ENCODE data around the gene SLC23A1. TPM values are rescaled to one million over a fixed set of nuclear protein-coding genes. Genes with fewer than 3 reads are reported as not detected.

The SLC23A1 gene
- total and polyA plus RNA-seq, 2 experiments from 2014 or later = 0.06 TPM; not detected in 1

- peaks cover 66% of the 10 kb centered on the region for H3K4me1 ChIP-seq (ENCODE audit: low read depth)
- TF ChIP-seq CTCF (IDR thresholded peaks at IDR 0.05; ENCODE audit: low read depth, low read length) = no peak
- H3K9me3 ChIP-seq (ENCODE audit: low read depth) = no peaks in the 10 kb centered on the region
- DNase-seq (ENCODE audit: low read depth in 1 of 2, low spot score in 1 of 2) = no peak
- H3K27me3 ChIP-seq = no peaks in the 10 kb centered on the region
- no peaks in the 10 kb centered on the region for H3K36me3 ChIP-seq
- no peak overlapping the region for H3K4me3 ChIP-seq
- peak overlapping the region; percentile 94 for H3K27ac ChIP-seq
Measured at GRCh38 chr5:139415869-139416268, 32.8 kb upstream of the SLC23A1 start.

GRCh38 chr5:139415221-139415861 is 32.2 kb upstream of the SLC23A1 start:
- H3K4me3 ChIP-seq = no peak overlapping the region
- no peaks in the 10 kb centered on the region for H3K9me3 ChIP-seq (ENCODE audit: low read depth)
- no peak for DNase-seq (ENCODE audit: low read depth in 1 of 2, low spot score in 1 of 2)
- H3K36me3 ChIP-seq = no peaks in the 10 kb centered on the region
- H3K27me3 ChIP-seq = no peaks in the 10 kb centered on the region
- no peak for TF ChIP-seq CTCF (IDR thresholded peaks at IDR 0.05; ENCODE audit: low read depth, low read length)
- peak overlapping the region; percentile 94 for H3K27ac ChIP-seq
- H3K4me1 ChIP-seq (ENCODE audit: low read depth) = peaks cover 65% of the 10 kb centered on the region

GRCh38 chr5:139414581-139415130 is 31.6 kb upstream of the SLC23A1 start:
- no peaks in the 10 kb centered on the region for H3K36me3 ChIP-seq
- no peak for TF ChIP-seq CTCF (IDR thresholded peaks at IDR 0.05; ENCODE audit: low read depth, low read length)
- H3K4me1 ChIP-seq (ENCODE audit: low read depth) = peaks cover 58% of the 10 kb centered on the region
- H3K4me3 ChIP-seq = no peak overlapping the region
- H3K27ac ChIP-seq = peak overlapping the region; percentile 94
- no peaks in the 10 kb centered on the region for H3K9me3 ChIP-seq (ENCODE audit: low read depth)
- no peaks in the 10 kb centered on the region for H3K27me3 ChIP-seq
- DNase-seq (ENCODE audit: low read depth in 1 of 2, low spot score in 1 of 2) = no peak

GRCh38 chr5:139413963-139414362 is 30.9 kb upstream of the SLC23A1 start:
- Histone ChIP-seq H3K4me1 (ENCODE audit: low read depth) (peaks cover 51% of the 10 kb centered on the region), H3K9me3 (ENCODE audit: low read depth) (no peaks in the 10 kb centered on the region), H3K27ac (no peak overlapping the region), H3K27me3 (no peaks in the 10 kb centered on the region), H3K4me3 (no peak overlapping the region), H3K36me3 (no peaks in the 10 kb centered on the region)
- no peak for DNase-seq (ENCODE audit: low read depth in 1 of 2, low spot score in 1 of 2)
- no peak for TF ChIP-seq CTCF (IDR thresholded peaks at IDR 0.05; ENCODE audit: low read depth, low read length)

- H3K9me3 ChIP-seq (ENCODE audit: low read depth) = no peaks in the 10 kb centered on the region
- no peak for TF ChIP-seq CTCF (IDR thresholded peaks at IDR 0.05; ENCODE audit: low read depth, low read length)
Measured at GRCh38 chr5:139413153-139413552, 30.1 kb upstream of the SLC23A1 start.

More at GRCh38 chr5:139413153-139413552, 30.1 kb upstream of the SLC23A1 start:
- no peak overlapping the region for H3K27ac ChIP-seq
- DNase-seq (ENCODE audit: low read depth in 1 of 2, low spot score in 1 of 2) = no peak
- H3K4me3 ChIP-seq = no peak overlapping the region
- peaks cover 43% of the 10 kb centered on the region for H3K4me1 ChIP-seq (ENCODE audit: low read depth)
- no peaks in the 10 kb centered on the region for H3K27me3 ChIP-seq
- H3K36me3 ChIP-seq = no peaks in the 10 kb centered on the region

All from cardiac muscle cell (in vitro differentiated cells and primary cell).